ENCODE results near the gene HAO2.

The HAO2 gene

DNA sequence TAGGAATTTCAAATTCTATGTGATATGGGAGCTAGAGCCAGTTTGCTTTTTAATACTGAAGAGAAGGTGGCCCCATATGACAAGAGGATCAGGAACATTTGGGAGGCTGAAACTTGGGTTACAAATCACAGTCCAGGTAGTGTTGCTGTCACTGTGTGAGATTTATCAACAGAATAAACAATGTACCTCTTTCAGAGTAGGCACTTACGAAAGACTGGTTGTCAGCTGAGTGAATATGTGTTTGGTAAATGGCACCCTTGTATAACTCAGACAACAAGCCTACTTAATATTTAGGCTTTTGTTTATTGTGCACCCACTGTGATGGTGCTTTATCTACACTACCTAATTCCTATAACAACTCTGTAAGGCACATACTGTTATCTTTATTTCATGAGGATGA is 7.4 kb upstream of the HAO2 start:
- in situ Hi-C loops (cut with HindIII; ENCODE audit: low pct_ligation_motif_present, low sequenced_read_pairs): no loop called here

DNA sequence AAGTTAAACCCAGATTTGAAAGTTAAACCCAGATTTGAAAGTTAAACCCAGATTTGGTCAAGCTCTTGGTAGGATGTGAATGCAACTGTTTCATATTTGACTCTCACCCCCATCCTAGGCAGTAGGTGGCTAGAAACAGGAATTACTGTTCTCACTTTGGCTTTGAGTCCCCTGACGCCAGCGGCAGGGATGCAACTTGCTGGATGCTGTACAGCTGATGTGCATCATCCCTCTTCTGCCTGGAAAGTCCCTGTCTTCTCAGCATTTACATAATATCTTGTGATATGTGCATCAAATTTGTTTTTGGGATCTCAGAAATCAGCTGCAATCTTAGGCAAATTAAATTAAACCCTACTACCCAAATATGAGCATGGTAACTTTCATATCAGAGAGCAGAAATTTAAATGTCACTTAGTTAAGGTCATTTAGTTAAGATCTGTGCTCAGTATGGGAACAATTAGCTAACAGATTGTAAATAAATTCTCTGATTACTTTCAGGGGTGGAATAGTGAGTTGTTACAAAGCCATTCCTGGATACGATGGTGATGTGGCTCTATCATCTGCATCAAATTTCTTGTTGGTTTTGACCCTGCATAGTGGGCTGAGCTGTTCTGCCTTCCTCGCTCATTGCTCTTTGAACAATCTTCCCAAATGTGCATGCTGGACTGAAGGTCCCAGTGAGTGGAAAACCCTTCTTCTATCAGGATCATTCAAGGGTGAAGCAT is 6.8 kb upstream of the HAO2 start:
- Histone ChIP-seq H3K36me3 (replicated peaks) (no peaks in the 10 kb centered on the region), H3K27me3 (replicated peaks) (no peaks in the 10 kb centered on the region), H3K4me3 (ENCODE audit: low read depth, low read length) (no peak overlapping the region), H3K27ac (no peak overlapping the region)
- DNase-seq: no peak
- TF ChIP-seq, protein P1, sequence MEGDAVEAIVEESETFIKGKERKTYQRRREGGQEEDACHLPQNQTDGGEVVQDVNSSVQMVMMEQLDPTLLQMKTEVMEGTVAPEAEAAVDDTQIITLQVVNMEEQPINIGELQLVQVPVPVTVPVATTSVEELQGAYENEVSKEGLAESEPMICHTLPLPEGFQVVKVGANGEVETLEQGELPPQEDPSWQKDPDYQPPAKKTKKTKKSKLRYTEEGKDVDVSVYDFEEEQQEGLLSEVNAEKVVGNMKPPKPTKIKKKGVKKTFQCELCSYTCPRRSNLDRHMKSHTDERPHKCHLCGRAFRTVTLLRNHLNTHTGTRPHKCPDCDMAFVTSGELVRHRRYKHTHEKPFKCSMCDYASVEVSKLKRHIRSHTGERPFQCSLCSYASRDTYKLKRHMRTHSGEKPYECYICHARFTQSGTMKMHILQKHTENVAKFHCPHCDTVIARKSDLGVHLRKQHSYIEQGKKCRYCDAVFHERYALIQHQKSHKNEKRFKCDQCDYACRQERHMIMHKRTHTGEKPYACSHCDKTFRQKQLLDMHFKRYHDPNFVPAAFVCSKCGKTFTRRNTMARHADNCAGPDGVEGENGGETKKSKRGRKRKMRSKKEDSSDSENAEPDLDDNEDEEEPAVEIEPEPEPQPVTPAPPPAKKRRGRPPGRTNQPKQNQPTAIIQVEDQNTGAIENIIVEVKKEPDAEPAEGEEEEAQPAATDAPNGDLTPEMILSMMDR (IDR thresholded peaks at IDR 0.05; ENCODE audit: low read depth, low read length, missing control alignments): no peak
- in situ Hi-C loops (cut with HindIII; ENCODE audit: low pct_ligation_motif_present, low sequenced_read_pairs): no loop called here

More for the DNA sequence above, 7.4 kb upstream of the HAO2 start:
- TF ChIP-seq, protein P1 (IDR thresholded peaks at IDR 0.05; ENCODE audit: low read depth, low read length, missing control alignments): no peak
- H3K4me3 ChIP-seq (ENCODE audit: low read depth, low read length): no peak overlapping the region
- no peak overlapping the region for H3K27ac ChIP-seq
- no peak for DNase-seq
- H3K36me3 ChIP-seq (replicated peaks): no peaks in the 10 kb centered on the region
- no peaks in the 10 kb centered on the region for H3K27me3 ChIP-seq (replicated peaks)

DNA sequence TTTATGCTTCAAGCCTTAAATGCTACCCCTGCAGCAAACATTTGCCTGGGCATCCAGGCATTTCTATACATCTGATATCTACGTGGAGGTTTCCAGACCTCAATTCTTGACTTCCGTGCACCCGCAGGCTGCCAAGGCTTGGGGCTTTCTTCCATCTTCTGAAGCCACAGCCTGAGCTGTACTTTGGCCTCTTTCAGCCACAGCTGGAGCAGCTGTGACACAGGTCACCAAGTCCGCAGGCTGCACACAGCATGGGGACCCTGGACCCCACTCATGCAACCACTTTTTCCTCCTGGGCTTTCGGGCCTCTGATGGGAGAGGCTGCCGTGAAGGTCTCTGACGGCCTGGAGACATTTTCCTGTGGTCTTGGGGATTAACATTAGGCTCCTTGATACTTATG is 5.4 kb upstream of the HAO2 start:
- TF ChIP-seq, protein P1 (IDR thresholded peaks at IDR 0.05; ENCODE audit: low read depth, low read length, missing control alignments): no peak

DNA sequence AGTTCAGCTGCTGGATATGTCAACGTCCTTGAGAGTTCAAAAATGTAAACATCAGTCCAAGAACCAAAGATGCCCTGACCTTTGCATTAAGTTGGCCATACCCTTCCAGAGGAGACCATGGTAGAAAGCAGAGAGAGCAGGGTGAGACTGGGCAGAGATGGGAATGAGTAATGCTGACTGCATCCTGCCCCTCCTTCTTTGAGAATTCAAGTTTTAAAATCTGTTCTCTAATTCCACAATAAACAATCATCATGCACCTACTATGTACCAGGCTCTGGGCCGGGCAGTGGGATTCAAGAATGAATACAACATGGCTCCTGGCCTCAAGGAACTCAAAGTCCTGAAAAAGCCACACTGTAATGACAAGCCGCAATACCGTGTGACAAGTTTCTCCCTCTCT is 3.9 kb upstream of the HAO2 start:
- H3K36me3 ChIP-seq (replicated peaks): no peaks in the 10 kb centered on the region
- in situ Hi-C loops (cut with HindIII; ENCODE audit: low pct_ligation_motif_present, low sequenced_read_pairs): no loop called here
- no peak for DNase-seq
- H3K27ac ChIP-seq: no peak overlapping the region
- H3K4me3 ChIP-seq (ENCODE audit: low read depth, low read length): no peak overlapping the region
- TF ChIP-seq, protein P1 (IDR thresholded peaks at IDR 0.05; ENCODE audit: low read depth, low read length, missing control alignments): no peak
- H3K27me3 ChIP-seq (replicated peaks): no peaks in the 10 kb centered on the region

More for the DNA sequence above, 5.4 kb upstream of the HAO2 start:
- in situ Hi-C loops (cut with HindIII; ENCODE audit: low pct_ligation_motif_present, low sequenced_read_pairs): no loop called here
- no peak for DNase-seq
- no peak overlapping the region for H3K4me3 ChIP-seq (ENCODE audit: low read depth, low read length)
- H3K27me3 ChIP-seq (replicated peaks): no peaks in the 10 kb centered on the region
- no peaks in the 10 kb centered on the region for H3K36me3 ChIP-seq (replicated peaks)
- no peak overlapping the region for H3K27ac ChIP-seq

DNA sequence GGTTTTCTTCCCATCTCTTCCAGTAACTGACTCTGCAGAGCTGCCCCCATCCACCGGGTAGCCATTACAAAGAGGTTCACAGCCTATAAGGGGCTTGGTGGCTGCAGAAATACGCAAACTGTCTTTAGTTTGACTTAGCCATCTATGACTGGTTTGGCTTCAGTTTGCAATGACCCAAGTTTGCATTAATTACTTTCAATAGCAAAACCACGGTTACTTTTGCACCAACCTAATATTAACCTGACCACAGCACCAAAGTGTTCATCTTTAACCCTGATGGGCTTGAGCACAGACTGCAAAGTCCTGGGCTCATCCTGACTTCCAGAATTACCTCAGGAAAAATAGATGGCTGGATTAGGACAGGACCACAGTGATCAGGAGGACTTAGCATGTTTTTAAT is 2.2 kb upstream of the HAO2 start:
- Histone ChIP-seq H3K4me3 (ENCODE audit: low read depth, low read length) (no peak overlapping the region), H3K27me3 (replicated peaks) (no peaks in the 10 kb centered on the region), H3K36me3 (replicated peaks) (no peaks in the 10 kb centered on the region), H3K27ac (no peak overlapping the region)
- in situ Hi-C loops (cut with HindIII; ENCODE audit: low pct_ligation_motif_present, low sequenced_read_pairs): no loop called here
- no peak for DNase-seq
- TF ChIP-seq, protein P1 (IDR thresholded peaks at IDR 0.05; ENCODE audit: low read depth, low read length, missing control alignments): no peak

All from brain microvascular endothelial cell (primary cell).